Stimulated activated CD8-positive, alpha-beta memory T cell treated with anti-CD3 and anti-CD28 coated beads, Interleukin-7, amount 100 ng/mL, for 4 hours (primary cell): Measurements from ENCODE around the gene SMIM44.
"Not testable (repeated sequence)": the region's sequence is repeated elsewhere in the genome, so short reads cannot be mapped to it uniquely, and the experiment has no call there.

Source experiments
- DNase-seq, 2 donors: peaks; one replicate each; pipeline ENCODE4 v3.0.0-alpha.2; 2020; ENCODE audit warnings: low read depth in 2 of 2

The SMIM44 gene

DNA sequence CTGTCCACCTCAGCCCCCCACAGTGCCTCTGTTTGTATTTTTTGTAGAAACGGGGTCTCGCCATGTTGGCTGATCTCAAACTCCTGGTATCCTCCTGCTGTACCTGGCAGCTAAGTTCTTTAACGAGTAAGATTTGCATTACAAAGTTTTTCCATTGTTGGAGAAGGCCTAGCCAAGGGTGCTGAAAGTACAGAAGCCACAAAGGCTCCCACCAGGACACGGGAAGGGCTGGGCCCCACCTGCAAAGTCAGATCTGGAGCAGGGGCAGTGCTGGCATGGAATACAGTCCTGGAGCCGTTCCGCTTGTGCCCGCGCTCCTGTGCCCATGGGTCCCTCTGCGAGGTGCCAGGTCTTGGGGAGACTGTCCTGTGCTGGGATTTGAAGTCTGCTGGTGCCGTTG lies 35.0 kb upstream of the SMIM44 start:
- no peak for DNase-seq

DNA sequence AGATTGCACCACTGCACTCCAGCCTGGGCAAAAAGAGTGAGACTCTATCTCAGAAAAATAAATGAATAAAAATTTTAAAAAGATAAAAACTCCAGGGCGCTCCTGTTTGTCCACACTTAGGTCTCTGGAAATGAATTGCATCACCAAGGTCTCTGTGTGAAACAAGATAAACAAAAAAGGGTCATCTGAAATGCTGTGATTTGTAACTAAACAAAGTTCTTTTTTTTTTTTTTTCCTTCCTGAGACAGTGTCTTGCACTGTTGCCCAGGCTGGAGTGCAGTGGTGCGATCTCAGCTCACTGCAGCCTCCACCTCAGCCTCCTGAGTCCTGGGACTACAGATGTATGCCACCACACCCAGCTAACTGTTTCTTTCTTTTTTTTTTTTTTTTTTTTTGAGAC lies 34.4 kb upstream of the SMIM44 start:
- DNase-seq = no peak

DNA sequence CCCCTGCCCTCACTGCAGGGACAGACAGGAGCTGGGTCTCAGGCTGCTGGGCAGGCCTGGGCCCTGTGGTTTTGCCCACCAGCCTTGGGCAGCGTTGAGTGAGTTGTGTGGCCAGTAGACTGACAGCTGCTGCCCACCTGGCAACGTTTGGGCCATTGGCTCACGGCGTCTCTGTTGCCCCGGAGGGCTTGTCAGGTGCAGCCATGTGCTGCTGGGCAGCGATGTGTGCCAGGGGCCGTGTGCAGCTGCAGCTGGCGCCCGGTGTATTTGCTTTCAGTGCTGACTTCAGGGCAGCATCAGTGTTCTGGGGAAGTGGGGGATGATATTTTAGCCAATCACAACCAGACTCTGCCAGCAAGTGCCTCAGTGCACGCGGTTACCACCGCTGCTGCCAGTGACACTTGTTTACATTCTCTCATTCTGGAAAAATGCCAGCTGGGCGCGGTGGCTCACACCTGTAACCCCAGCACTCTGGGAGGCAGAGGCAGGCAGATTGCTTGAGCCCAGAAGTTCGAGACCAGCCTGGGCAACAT lies 33.5 kb upstream of the SMIM44 start:
- no peak for DNase-seq

DNA sequence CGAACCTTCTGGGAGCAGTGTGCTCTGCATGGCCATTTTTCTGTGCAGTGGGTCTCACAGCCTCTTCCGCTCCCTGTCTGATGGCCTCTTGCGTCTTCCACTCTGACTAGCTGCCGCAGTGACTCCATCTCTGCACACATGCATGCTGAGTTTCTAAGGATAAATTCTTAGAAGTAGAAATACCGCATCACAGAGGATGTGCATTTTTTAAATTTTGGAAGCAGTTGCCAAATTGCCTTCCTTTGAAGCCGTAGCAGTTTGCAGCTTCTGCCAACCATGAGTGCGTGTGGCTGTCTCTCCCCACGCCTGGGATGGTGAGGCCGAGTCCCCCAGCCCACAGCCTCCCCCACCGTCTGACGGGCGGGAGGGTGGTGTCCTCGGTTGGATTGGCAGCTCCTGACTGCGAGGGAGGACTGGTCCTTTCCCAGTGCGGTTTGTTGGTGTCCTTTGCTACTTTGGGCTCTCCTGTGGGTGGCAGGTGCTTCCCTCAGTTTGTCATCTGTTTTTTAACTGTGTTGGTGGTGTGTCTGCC lies 32.7 kb upstream of the SMIM44 start:
- DNase-seq = no peak

DNA sequence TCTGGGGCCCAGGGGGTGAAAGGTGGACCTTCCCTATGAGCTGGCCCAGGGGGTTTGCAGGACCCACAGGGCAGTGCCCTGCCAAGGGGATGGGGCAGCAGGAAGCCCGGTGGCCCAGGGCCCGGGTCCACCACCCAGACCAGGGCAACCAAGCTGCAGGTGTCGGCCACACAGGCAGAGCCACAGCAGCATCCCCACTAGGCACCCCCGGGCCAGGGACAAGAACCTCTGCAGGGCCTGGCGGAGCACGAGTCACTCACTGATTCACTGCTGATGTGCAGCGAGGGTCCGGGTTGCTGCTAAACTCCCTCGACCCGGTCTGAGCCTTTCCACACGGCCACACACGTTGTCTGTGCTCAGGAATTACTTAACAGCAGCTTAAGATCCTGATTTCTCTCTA lies 31.7 kb upstream of the SMIM44 start:
- no peak for DNase-seq

DNA sequence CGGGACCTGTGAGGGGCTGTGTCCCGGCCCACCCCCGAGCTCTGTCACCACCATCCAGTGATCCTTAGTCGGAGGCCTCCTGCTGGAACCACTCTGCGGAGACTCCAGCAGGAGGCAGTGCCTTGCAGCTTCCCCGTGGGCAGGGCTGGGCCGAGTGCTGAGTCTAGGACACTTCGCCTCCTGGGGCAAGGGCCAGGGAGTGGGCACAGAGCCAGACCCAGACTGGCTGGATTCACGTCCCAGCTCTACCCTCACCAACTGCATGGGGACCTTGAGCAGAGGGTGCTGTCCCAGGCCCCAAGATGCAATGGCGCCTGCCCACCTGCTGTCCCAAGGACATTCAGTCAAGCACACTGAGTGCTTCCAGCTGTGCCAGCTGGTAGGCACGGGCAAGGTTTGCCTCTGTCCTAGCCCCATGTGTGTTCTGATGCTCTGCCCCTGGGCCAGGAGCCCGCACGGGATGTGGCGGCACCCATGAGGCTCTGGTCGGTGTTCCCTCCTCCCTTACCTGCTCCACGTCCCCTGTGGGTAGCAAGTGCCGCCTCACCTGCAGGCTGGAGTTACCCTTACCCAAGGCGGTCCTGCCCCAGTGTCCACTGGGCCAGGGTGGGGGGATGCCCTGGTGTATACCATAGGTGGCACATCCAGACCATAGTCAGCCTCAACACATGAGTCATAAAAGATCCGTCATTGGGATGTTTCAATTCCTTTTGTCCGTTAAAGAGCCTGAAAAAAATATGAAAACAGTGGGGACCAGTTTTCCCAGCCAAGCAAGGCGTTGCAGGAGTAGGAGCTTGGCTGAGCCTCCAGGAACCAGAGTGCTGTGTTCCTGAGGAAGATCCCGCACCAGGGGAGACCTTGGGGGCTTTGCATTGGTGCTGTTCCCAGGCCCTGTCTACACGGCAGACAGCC lies 30.2 kb upstream of the SMIM44 start:
- DNase-seq = no peak

DNA sequence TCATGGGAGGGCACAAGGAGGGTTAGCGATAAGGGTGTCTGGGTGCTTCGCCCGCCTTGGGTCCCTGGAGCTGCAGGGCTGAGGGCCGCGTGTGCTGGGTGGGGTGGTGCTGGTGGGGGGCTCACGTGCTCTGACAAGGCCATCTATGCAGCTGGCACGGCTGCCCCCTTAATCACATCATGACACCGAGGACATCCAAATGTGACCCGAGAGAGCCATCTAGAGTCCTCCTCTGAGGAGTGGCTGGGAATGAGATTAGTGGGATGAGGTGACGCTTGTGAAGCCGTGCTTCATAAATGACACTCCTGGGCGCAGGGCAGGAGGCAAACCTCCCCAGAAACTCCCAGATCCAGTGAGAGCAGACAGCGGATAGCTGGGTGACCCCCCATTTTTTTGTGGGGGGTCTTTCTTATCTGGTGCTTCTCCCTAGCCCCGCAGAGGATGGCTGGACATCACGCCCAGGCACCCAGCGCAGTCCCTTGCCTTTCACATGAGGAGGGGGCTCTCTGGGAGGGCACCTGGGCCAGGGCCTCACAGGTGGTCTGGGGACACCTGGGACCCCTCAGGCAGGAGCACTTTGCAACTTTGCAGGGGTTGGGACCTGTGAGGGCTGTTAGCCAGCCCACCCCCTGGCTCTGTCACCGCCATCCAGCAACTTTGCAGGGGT lies 29.5 kb upstream of the SMIM44 start:
- no peak for DNase-seq

DNA sequence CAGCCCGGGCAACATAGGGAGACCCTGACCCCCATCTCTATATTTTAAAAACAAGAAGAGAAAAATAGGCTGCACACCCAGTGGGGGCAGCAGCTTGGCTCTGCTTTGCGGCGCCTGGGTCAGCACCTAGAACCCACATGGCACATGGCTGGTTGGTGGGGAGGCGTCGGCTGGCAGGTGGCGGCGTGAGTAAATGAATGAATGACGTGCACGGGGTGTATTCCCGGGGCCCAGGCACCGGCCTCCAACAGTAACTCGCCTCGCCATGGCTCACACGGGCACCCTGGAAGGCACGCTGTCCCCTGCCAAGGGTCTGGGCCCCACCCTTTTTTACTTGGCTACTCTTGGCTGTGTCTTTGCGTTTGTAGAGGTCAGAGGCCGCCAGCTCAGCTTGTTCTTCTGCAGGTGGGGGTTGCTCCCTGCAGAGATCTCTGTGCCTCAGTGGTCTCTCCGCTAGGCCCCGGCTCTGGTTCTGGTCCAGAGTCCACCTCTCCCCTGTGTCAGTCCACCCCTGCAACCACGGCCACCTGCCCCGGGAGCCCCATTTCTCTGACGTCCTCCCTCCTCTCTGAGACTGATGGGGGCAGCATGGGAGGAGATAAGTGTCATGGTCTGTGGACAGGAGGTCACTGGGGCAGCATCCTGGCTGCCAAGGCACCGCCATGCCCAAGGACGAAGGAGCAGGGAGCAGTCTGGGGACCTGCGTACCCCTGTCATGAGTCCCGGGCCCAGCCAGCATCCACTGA lies 28.4 kb upstream of the SMIM44 start:
- DNase-seq = no peak

DNA sequence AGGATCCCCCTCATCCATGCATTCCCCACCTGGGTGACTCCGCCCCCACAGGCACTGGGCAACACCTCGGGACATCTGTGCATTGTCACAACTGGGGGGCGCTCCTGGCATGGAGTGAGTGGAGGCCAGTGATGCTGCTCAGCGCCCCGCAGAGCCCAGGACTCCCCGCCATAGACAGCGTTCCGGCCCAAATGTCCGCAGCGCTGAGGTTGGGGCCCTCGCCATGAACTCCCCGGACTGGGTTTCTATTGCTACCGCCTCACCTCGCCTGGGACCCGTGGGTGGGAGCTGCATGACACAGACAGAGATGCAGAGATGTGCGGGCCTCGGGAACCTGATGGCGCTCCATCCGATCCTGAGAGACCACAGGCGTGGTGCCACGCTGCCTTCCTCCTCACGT lies 27.5 kb upstream of the SMIM44 start:
- DNase-seq = no peak

DNA sequence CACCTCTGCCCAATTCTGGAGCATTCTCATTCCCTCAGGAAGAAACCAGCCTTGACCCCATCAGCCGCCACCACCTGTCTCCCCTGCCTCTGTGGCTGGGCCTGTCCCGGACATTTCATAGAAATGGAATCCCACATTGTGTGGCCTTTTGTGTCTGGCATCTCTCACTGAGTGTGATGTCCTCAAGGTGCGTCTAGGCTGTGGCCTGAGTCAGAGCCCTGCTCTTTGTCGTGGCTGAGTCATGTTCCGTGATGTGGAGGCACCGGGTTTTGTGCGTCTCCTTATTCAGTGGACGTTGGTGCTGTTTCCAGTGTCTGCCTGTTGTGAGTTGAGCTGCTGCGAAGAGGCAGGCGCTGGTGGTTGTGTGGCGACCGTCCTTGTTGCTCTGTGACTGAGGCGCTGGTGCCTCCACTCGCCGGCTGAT lies 26.3 kb upstream of the SMIM44 start:
- DNase-seq = no peak

DNA sequence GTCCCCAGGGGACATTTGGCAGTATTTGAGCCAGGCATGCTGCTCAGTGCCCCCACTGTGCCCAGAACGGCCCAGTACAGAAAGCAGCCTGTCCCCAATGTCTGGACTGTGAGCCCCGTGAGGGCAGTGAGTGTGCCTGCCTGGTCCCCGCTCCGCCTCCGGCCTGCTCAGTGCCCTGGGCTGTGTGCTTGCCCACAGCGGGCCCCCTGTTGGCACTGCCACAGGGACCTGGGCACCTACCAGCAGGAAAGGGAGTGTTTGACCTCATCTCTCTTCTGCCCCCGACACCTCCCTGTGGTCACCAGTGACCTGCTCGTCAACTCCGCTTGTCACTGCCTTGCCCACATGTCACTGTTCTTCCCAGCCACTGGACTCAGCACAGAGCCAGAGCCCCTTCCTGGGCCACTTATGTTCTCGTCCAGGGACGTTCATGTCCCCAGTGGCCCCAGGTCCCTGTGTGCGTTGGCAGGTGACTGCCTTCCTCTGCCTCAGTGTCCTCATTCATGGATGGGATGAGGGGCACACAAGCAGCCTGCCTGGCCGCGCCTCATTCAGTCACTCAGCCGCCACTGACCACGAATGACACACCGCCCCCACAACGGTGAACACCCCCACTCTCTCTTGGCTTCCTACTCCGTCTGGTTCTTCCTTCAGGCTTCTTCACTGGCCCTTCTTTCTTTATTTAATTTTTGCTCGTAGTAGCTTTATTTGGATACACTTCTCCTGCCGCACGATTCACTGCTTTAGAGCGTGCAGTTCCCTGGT lies 25.7 kb upstream of the SMIM44 start:
- no peak for DNase-seq

DNA sequence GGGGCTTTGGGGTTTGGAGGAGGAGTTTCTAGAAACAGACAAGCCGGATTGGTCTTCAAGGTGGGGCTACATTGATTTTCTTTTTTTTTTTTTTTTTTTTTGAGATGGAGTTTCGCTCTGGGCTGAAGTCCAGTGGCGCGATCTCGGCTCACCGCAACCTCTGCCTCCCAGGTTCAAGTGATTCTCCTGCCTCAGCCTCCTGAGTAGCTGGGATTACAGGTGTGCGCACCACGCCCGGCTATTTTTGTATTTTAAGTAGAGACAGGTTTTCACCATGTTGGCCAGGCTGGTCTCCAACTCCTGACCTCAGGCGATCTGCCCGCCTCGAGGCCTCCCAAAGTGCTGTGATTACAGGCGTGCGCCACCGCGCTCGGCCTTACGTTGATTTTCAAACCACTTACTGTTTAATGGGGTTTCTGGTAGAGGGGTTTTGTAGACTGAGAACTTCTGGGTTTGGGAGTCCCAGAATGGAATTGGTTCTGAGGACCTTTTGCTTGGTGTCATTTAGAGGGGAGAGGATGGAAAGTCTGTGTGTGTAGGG lies 24.9 kb upstream of the SMIM44 start:
- DNase-seq = not testable (repeated sequence)

DNA sequence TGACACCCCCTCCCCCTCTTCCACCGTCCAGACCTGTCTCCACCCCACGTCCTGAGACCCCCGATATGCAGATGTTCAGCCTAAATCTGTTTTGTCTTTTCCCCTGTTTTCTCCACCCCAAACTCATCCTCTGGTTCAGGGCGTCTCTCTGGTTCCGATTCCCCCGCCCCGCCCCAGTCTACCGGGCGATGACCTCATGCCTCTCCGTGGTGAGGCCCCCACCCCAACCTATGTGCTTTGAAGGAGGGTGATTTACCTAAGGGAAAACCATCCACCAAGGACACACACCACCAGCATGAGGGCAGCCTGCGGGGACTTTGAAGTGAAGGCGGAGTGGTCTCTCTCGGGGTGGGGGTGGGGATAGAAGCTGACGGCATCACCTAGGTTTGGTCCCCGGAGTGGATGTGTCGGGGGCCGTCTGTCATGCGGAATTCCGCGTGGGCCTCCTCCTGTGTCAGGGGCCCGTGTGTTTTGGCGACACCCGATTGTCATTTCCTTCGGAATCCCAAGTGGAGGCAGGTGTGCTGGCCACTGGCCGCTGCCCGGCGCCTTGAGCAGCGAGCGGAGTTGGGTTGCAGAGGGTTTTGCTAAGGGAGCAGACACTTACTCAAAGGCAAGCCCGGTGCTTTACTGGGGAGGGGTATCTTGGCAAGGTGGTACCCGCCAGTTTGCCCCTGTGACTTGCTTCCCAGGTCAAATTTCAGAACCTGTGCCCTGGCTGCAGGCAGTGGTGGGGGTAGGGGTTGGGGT lies 24.3 kb upstream of the SMIM44 start:
- no peak for DNase-seq

DNA sequence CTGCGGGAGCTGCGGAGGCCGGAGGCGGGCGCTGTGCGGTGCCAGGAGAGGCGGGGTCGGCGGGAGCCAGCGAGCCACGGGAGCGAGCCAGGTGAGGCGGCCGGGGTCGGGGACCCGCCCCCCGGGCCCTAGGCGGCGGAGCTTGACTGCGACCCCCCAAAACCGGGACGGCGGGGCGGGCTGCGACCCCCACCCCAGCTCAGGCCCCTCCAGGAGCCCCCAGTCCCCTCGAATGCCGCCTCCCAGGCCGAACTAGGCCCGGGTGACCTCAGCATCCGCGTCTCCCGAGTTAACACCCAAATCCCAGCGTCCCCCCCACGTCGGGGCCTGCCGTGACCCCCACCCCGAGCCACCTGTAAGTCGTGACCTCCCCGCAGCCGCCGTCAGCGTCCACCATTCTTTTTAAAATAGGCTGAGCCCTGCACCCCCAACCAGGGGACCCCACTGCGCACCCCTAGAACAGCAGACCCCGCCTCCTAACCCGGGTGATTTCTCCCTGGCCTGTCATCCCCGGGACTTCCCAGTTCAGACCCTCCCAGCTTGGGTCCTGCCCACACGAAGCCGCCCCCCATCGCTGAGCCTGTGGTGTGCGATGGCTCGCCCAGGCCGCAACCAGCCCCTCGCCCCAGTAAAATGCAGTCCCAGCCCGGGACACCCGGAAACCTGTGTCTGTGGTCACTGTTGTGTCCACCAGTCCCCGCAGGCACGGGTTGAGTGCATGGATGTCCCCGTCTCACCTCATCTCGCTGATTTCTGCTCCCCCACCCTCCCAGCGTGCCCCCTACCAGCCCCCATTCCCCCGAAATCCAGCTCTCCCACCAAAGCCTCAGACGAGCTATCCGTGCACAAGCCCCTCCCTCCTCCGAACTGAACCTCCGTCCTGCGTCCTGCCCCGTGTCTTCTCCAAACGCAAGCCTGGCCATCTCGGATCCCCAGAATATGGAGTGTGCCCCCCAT lies 23.4 kb upstream of the SMIM44 start:
- peak in 1 of 2 donors; percentile 21 for DNase-seq

DNA sequence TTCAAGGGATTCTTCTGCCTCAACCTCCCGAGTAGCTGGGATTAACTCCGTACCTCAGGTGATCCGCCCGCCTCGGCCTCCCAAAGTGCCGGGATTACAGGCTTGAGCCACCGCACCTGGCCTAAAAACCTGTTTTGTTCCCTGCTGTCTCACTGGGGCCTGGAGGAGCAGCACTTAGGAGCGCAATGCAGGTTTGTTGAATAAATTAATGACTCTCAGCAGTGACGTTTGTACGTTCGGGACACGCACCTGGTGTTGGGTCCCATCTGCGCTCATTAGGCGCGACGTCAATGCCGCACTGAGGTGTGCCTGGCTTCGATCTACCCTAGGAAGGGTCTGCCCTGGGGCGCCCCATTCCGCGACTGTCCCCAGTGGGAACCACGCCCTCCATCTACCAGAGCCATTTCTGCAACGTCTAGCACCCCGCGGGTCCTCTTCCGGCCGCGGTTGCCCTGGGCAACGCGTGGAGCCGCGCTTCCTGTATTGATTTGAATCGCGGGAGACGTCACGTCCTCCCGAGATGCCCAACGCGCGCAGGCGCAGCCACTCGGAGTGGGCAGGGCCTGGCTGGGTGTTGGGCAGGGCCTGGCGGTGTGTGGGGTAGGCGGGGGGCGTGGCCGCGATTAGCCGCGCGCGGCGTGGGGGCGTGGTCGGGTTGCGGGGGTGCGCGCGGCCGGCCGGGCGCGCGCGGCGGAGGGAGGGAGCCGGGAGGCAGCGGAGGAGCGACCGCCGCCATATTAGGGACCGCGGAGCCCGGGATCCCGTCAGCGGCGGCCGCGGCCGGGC lies 22.6 kb upstream of the SMIM44 start, which contains the start of gene FZR1:
Gene FZR1, plus strand, starts transcription at position 714 of the 786 bp plus-strand sequence. CDS start 16,679 bp downstream, outside the sequence.
- DNase-seq = peak; percentile 98 to 100

DNA sequence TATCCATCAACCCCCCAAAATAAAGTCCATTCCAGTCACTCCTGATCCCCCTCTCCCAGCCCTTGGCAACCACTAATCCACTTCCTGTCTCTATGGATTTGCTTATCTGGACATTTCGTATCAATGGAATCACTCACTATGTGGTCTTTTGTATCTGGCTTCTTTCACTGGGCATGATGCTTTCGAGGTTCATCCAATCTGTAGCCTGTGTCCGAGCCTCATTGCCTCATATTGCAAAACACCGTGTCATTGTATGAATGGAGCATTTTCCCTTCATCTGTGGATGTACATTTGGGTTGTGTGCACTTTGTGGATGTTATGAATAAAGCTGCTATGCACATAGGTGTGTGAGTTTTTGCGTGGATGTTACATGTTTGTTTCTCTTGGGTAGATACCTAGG lies 21.5 kb upstream of the SMIM44 start:
- DNase-seq = no peak

DNA sequence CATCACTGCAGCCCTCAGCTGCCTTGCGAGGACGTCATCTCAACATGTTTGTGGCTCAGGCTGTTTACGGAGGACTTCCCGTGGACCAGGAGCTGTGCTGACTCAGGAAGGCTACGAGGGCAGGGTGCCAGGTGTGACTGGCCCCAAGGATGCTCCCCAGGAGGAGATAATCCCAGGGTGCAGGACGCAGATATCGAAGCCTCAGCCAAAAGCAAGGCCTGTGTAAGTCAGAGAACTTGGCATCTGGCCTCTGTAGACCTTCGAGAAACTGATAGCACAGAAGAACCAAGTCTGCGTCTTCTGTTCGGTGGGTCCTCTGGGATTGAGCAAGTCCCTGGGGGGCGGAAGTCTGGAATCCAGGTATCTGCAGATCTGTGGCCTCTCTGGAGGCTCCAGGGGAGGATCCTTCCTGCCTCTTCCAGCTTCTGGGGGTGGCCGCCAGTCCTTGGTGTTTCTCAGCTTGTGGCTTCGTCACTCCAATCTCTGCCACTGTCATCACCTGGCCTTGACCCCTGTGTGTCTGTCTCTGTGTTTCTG lies 19.9 kb upstream of the SMIM44 start:
- no peak for DNase-seq

DNA sequence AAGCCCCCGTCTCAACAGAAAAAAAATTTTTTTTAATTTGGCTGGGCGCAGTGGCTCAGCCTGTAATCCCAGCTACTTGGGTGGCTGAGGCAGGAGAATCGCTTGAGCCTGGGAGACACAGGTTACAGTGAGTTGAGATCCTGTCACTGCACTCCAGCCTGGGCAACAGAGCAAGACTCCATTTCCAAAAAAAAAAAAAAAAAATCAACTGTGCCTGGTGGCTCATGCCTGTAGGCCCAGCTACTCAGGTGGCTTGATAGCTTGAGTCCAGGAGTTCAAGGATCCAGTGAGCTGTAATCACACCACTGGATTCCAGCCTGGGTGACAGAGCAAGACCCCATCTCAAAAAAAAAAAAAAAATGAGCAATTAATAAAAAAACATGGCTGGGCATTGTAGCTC lies 18.5 kb upstream of the SMIM44 start:
- DNase-seq = no peak
